ENCODE results near the gene SETD2. TPM values are rescaled to one million over a fixed set of nuclear protein-coding genes. Genes with fewer than 3 reads are reported as not detected.
"Not testable (repeated sequence)": the region's sequence is repeated elsewhere in the genome, so short reads cannot be mapped to it uniquely, and the experiment has no call there.

SETD2 gene
- polyA plus RNA-seq, 3 donors = 3.1 to 22.4 (median 7.5) TPM

GRCh38 chr3:47028667-47029066 is 135.2 kb downstream of the SETD2 start:
- Mint-ChIP-seq H3K27me3 (ENCODE audit: low read depth in 3 of 3) (no peaks in the 10 kb centered on the region), H3K27ac (peak overlapping the region in 1 of 7 donors; percentile 69), H3K4me3 (no peak overlapping the region), H3K4me1 (peaks cover 15% of the 10 kb centered on the region), H3K36me3 (peaks cover 35 to 60% of the 10 kb centered on the region in 2 donors), H3K9me3 (no peaks in the 10 kb centered on the region)
- Histone ChIP-seq H2AFZ (ENCODE audit: insufficient read depth, low read depth, low read length, poor library complexity, severe bottlenecking) (no peak overlapping the region), H3K79me2 (ENCODE audit: insufficient read depth, low read length) (peaks cover 15% of the 10 kb centered on the region), H3K9ac (ENCODE audit: insufficient read depth, low read length, poor library complexity, severe bottlenecking) (no peak overlapping the region), H3K4me2 (replicated peaks; ENCODE audit: extremely low read depth, low read length, poor library complexity, severe bottlenecking) (no peak overlapping the region), H3K4me3 (replicated peaks in 1 of 3; ENCODE audit: low read depth in 2 of 3, low read length in 3 of 3) (no peak overlapping the region), H3K27me3 (ENCODE audit: control insufficient read depth in 2 of 2, insufficient read depth in 2 of 2, low read length in 2 of 2) (no peaks in the 10 kb centered on the region), H3K36me3 (replicated peaks in 1 of 2; ENCODE audit: control insufficient read depth in 1 of 2, insufficient read depth in 2 of 2, low read length in 2 of 2) (peaks cover 20 to 52% of the 10 kb centered on the region in 2 donors), H3K9me3 (replicated peaks in 1 of 2; ENCODE audit: control insufficient read depth in 1 of 2, insufficient read depth in 1 of 2, low read length in 2 of 2) (no peaks in the 10 kb centered on the region), H3K4me1 (ENCODE audit: control insufficient read depth in 1 of 2, insufficient read depth in 2 of 2, low read length in 2 of 2) (peaks cover 6 to 11% of the 10 kb centered on the region in 2 donors), H4K20me1 (ENCODE audit: insufficient read depth, low read length) (peaks cover 53% of the 10 kb centered on the region), H3K27ac (ENCODE audit: low read depth in 1 of 2, low read length in 2 of 2) (peak overlapping the region in 1 of 2 donors; percentile 18)
- DNase-seq = no peak
- intact Hi-C loops (cut with micrococcal nuclease) = no loop called here
- no peak for TF ChIP-seq CTCF (IDR thresholded peaks at IDR 0.05)
- no CpG with 5 or more reads among the region's 1 CpG for WGBS (ENCODE audit: insufficient coverage)

- intact Hi-C loops (cut with micrococcal nuclease) = no loop called here
- 100% methylated on average over 1 of the region's 3 CpGs for WGBS (ENCODE audit: insufficient coverage)
These were observed 135.8 kb downstream of the SETD2 start for GRCh38 chr3:47028146-47028545.

DNA sequence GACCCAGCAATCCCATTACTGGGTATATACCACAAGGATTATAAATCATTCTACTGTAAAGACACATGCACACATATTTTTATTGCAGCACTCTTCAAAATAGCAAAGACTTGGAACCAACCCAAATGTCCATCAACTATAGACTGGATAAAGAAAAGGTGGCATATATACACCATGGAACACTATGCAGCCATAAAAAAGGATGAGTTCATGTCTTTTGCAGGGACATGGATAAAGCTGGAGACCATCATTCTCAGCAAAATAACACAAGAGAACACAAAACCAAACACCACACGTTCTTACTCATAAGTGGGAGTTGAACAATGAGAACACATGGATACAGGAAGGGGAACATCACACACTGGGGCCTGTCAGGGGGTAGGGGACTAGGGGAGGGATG is 137.5 kb downstream of the SETD2 start:
- H3K27ac ChIP-seq (ENCODE audit: low read depth in 1 of 2, low read length in 2 of 2); intact Hi-C loops (cut with micrococcal nuclease); H3K27me3 ChIP-seq (ENCODE audit: control insufficient read depth in 2 of 2, insufficient read depth in 2 of 2, low read length in 2 of 2); H3K9me3 ChIP-seq (replicated peaks in 1 of 2; ENCODE audit: control insufficient read depth in 1 of 2, insufficient read depth in 1 of 2, low read length in 2 of 2); H3K4me1 Mint-ChIP-seq; H3K4me2 ChIP-seq (replicated peaks; ENCODE audit: extremely low read depth, low read length, poor library complexity, severe bottlenecking); H3K9me3 Mint-ChIP-seq; H3K4me1 ChIP-seq (ENCODE audit: control insufficient read depth in 1 of 2, insufficient read depth in 2 of 2, low read length in 2 of 2); H2AFZ ChIP-seq (ENCODE audit: insufficient read depth, low read depth, low read length, poor library complexity, severe bottlenecking); DNase-seq; H3K4me3 Mint-ChIP-seq; H3K9ac ChIP-seq (ENCODE audit: insufficient read depth, low read length, poor library complexity, severe bottlenecking); H3K4me3 ChIP-seq (replicated peaks in 1 of 3; ENCODE audit: low read depth in 2 of 3, low read length in 3 of 3); H3K27me3 Mint-ChIP-seq (ENCODE audit: low read depth in 3 of 3): not testable (repeated sequence)
- Mint-ChIP-seq H3K36me3 (peaks cover 30 to 57% of the 10 kb centered on the region in 2 donors), H3K27ac (peak overlapping the region in 1 of 7 donors; percentile 69)
- no CpG with 5 or more reads among the region's 1 CpG for WGBS (ENCODE audit: insufficient coverage)
- H3K79me2 ChIP-seq (ENCODE audit: insufficient read depth, low read length) = peaks cover 34% of the 10 kb centered on the region
- peaks cover 17 to 48% of the 10 kb centered on the region in 2 donors for H3K36me3 ChIP-seq (replicated peaks in 1 of 2; ENCODE audit: control insufficient read depth in 1 of 2, insufficient read depth in 2 of 2, low read length in 2 of 2)
- peaks cover 63% of the 10 kb centered on the region for H4K20me1 ChIP-seq (ENCODE audit: insufficient read depth, low read length)

More at GRCh38 chr3:47028146-47028545, 135.8 kb downstream of the SETD2 start:
- Mint-ChIP-seq H3K4me3 (no peak overlapping the region), H3K4me1 (peaks cover 15% of the 10 kb centered on the region), H3K27me3 (ENCODE audit: low read depth in 3 of 3) (no peaks in the 10 kb centered on the region), H3K36me3 (peaks cover 34 to 59% of the 10 kb centered on the region in 2 donors), H3K27ac (peak overlapping the region in 3 of 7 donors; percentile 8 to 67 (median 46)), H3K9me3 (no peaks in the 10 kb centered on the region)
- DNase-seq = no peak
- Histone ChIP-seq H3K27ac (ENCODE audit: low read depth in 1 of 2, low read length in 2 of 2) (no peak overlapping the region), H3K4me3 (replicated peaks in 1 of 3; ENCODE audit: low read depth in 2 of 3, low read length in 3 of 3) (no peak overlapping the region), H3K9me3 (replicated peaks in 1 of 2; ENCODE audit: control insufficient read depth in 1 of 2, insufficient read depth in 1 of 2, low read length in 2 of 2) (no peaks in the 10 kb centered on the region), H4K20me1 (ENCODE audit: insufficient read depth, low read length) (peaks cover 55% of the 10 kb centered on the region), H3K27me3 (ENCODE audit: control insufficient read depth in 2 of 2, insufficient read depth in 2 of 2, low read length in 2 of 2) (no peaks in the 10 kb centered on the region), H3K79me2 (ENCODE audit: insufficient read depth, low read length) (peaks cover 20% of the 10 kb centered on the region), H3K4me1 (ENCODE audit: control insufficient read depth in 1 of 2, insufficient read depth in 2 of 2, low read length in 2 of 2) (peaks cover 6 to 11% of the 10 kb centered on the region in 2 donors), H3K9ac (ENCODE audit: insufficient read depth, low read length, poor library complexity, severe bottlenecking) (no peak overlapping the region), H2AFZ (ENCODE audit: insufficient read depth, low read depth, low read length, poor library complexity, severe bottlenecking) (no peak overlapping the region), H3K36me3 (replicated peaks in 1 of 2; ENCODE audit: control insufficient read depth in 1 of 2, insufficient read depth in 2 of 2, low read length in 2 of 2) (peaks cover 16 to 47% of the 10 kb centered on the region in 2 donors), H3K4me2 (replicated peaks; ENCODE audit: extremely low read depth, low read length, poor library complexity, severe bottlenecking) (no peak overlapping the region)
- no peak for TF ChIP-seq CTCF (IDR thresholded peaks at IDR 0.05)
